Measurements from ENCODE around the gene SLC6A3. TPM values are rescaled to one million over a fixed set of nuclear protein-coding genes. Genes with fewer than 3 reads are reported as not detected.

The SLC6A3 gene
- total and polyA plus RNA-seq, 9 of the 15 experiments (the other 6 are each of a cell fraction or from before 2014, with no cell fraction given): not detected

GRCh38 chr5:1416856-1417469, 28.3 kb downstream of the SLC6A3 start:
- Histone ChIP-seq H3K36me3 (ENCODE audit: control insufficient read depth, insufficient read depth, low read length) (no peaks in the 10 kb centered on the region), H3K27me3 (ENCODE audit: control insufficient read depth in 2 of 2, insufficient read depth in 2 of 2, low read length in 2 of 2) (peaks cover 17 to 48% of the 10 kb centered on the region in 2 experiments), H3K9me1 (ENCODE audit: control insufficient read depth, insufficient read depth, low read length) (peaks cover 7% of the 10 kb centered on the region), H3K4me1 (replicated peaks in 1 of 2; ENCODE audit: control insufficient read depth in 2 of 2, insufficient read depth in 2 of 2, low read length in 2 of 2) (peaks cover 0 to 21% of the 10 kb centered on the region in 2 experiments; a peak in 1 of 5 replicates), H4K20me1 (replicated peaks; ENCODE audit: control insufficient read depth, insufficient read depth, low read length) (peaks cover 16% of the 10 kb centered on the region), H3K79me2 (ENCODE audit: control insufficient read depth, insufficient read depth, low read length) (no peaks in the 10 kb centered on the region), H3K9me3 (replicated peaks; ENCODE audit: control insufficient read depth, insufficient read depth, low read depth, low read length) (no peaks in the 10 kb centered on the region), H3K4me2 (ENCODE audit: insufficient read depth, low read length) (no peak overlapping the region), H2AFZ (ENCODE audit: low read depth, low read length) (no peak overlapping the region), H3K27ac (ENCODE audit: extremely low read depth, low read depth, low read length) (no peak overlapping the region), H3K9ac (ENCODE audit: insufficient read depth in 1 of 2, low read depth in 2 of 2, low read length in 2 of 2) (no peak overlapping the region), H3K4me3 (no peak overlapping the region)
- DNase-seq (ENCODE audit: extremely low read depth in 1 of 4, low spot score in 3 of 4) (no peak), ATAC-seq (no peak), FAIRE-seq (no peak)
- intact Hi-C loops (cut with micrococcal nuclease) (no loop called here), in situ Hi-C loops (cut with MboI) (no loop called here)
- under 1% methylated on average over 12 of the region's 12 CpGs for WGBS (ENCODE audit: insufficient coverage, low coverage, missing lambda C conversion rate)
- ChIA-PET POLR2A (no interaction called here), CTCF (ENCODE audit: low intra/inter-chr PET ratio) (no interaction called here)
- TF ChIP-seq CBFA2T3 (IDR thresholded peaks at IDR 0.05): peak; percentile 14; the same call in 1 of the 2 replicates
- TF ChIP-seq HEY1 (CRISPR knock-in tag; IDR thresholded peaks at IDR 0.05; ENCODE audit: borderline replicate concordance): no peak
- no peak for TF ChIP-seq SMAD2 (IDR thresholded peaks at IDR 0.05; ENCODE audit: low read depth, low read length)
- TF ChIP-seq ETS2 (tag; IDR thresholded peaks at IDR 0.05; ENCODE audit: borderline replicate concordance, poor library complexity, severe bottlenecking): no peak
- no peak for TF ChIP-seq ZBED1 (IDR thresholded peaks at IDR 0.05)
- no peak for TF ChIP-seq MXD1 (CRISPR knock-in tag; IDR thresholded peaks at IDR 0.05; ENCODE audit: borderline replicate concordance, poor library complexity, severe bottlenecking)
- no TSS peak for BruUV-seq (replicated peaks)
